Measurements from ENCODE around the gene GPR141.

The GPR141 gene

DNA sequence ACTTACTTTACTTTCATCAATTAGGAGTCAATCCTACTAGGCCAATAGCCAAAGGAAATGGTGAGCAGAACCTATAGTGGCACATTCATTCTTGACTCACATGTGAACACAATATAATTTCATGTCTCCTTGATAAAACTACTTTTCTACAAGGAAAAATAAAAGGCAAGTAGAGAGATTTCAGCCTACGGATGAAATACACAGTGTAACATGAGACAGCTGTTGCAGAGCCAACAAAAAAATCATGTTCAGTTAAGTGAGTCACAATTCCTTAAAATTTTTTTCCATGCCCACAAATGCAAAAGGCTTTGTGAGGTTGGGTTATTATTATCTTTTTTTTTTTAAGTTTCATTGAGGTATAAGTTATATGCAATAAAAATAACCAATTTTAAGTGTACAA is 54.8 kb downstream of the GPR141 start:
- TF ChIP-seq, protein P1, sequence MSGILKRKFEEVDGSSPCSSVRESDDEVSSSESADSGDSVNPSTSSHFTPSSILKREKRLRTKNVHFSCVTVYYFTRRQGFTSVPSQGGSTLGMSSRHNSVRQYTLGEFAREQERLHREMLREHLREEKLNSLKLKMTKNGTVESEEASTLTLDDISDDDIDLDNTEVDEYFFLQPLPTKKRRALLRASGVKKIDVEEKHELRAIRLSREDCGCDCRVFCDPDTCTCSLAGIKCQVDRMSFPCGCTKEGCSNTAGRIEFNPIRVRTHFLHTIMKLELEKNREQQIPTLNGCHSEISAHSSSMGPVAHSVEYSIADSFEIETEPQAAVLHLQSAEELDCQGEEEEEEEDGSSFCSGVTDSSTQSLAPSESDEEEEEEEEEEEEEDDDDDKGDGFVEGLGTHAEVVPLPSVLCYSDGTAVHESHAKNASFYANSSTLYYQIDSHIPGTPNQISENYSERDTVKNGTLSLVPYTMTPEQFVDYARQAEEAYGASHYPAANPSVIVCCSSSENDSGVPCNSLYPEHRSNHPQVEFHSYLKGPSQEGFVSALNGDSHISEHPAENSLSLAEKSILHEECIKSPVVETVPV (CRISPR knock-in tag; IDR thresholded peaks at IDR 0.05): no peak
- TF ChIP-seq, protein P2, sequence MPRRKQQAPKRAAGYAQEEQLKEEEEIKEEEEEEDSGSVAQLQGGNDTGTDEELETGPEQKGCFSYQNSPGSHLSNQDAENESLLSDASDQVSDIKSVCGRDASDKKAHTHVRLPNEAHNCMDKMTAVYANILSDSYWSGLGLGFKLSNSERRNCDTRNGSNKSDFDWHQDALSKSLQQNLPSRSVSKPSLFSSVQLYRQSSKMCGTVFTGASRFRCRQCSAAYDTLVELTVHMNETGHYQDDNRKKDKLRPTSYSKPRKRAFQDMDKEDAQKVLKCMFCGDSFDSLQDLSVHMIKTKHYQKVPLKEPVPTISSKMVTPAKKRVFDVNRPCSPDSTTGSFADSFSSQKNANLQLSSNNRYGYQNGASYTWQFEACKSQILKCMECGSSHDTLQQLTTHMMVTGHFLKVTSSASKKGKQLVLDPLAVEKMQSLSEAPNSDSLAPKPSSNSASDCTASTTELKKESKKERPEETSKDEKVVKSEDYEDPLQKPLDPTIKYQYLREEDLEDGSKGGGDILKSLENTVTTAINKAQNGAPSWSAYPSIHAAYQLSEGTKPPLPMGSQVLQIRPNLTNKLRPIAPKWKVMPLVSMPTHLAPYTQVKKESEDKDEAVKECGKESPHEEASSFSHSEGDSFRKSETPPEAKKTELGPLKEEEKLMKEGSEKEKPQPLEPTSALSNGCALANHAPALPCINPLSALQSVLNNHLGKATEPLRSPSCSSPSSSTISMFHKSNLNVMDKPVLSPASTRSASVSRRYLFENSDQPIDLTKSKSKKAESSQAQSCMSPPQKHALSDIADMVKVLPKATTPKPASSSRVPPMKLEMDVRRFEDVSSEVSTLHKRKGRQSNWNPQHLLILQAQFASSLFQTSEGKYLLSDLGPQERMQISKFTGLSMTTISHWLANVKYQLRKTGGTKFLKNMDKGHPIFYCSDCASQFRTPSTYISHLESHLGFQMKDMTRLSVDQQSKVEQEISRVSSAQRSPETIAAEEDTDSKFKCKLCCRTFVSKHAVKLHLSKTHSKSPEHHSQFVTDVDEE (CRISPR knock-in tag; IDR thresholded peaks at IDR 0.05): no peak
- TF ChIP-seq ZC3H10 (CRISPR knock-in tag; IDR thresholded peaks at IDR 0.05): no peak
- TF ChIP-seq GLIS3 (CRISPR knock-in tag; IDR thresholded peaks at IDR 0.05): no peak
- TF ChIP-seq, protein P3, sequence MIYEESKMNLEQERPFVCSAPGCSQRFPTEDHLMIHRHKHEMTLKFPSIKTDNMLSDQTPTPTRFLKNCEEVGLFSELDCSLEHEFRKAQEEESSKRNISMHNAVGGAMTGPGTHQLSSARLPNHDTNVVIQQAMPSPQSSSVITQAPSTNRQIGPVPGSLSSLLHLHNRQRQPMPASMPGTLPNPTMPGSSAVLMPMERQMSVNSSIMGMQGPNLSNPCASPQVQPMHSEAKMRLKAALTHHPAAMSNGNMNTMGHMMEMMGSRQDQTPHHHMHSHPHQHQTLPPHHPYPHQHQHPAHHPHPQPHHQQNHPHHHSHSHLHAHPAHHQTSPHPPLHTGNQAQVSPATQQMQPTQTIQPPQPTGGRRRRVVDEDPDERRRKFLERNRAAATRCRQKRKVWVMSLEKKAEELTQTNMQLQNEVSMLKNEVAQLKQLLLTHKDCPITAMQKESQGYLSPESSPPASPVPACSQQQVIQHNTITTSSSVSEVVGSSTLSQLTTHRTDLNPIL (CRISPR knock-in tag; IDR thresholded peaks at IDR 0.05; ENCODE audit: low read depth): no peak
- TF ChIP-seq, protein P4, sequence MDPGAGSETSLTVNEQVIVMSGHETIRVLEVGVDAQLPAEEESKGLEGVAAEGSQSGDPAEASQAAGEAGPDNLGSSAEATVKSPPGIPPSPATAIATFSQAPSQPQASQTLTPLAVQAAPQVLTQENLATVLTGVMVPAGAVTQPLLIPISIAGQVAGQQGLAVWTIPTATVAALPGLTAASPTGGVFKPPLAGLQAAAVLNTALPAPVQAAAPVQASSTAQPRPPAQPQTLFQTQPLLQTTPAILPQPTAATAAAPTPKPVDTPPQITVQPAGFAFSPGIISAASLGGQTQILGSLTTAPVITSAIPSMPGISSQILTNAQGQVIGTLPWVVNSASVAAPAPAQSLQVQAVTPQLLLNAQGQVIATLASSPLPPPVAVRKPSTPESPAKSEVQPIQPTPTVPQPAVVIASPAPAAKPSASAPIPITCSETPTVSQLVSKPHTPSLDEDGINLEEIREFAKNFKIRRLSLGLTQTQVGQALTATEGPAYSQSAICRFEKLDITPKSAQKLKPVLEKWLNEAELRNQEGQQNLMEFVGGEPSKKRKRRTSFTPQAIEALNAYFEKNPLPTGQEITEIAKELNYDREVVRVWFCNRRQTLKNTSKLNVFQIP (CRISPR knock-in tag; IDR thresholded peaks at IDR 0.05; ENCODE audit: borderline replicate concordance, low read depth): no peak
- TF ChIP-seq, protein P5, sequence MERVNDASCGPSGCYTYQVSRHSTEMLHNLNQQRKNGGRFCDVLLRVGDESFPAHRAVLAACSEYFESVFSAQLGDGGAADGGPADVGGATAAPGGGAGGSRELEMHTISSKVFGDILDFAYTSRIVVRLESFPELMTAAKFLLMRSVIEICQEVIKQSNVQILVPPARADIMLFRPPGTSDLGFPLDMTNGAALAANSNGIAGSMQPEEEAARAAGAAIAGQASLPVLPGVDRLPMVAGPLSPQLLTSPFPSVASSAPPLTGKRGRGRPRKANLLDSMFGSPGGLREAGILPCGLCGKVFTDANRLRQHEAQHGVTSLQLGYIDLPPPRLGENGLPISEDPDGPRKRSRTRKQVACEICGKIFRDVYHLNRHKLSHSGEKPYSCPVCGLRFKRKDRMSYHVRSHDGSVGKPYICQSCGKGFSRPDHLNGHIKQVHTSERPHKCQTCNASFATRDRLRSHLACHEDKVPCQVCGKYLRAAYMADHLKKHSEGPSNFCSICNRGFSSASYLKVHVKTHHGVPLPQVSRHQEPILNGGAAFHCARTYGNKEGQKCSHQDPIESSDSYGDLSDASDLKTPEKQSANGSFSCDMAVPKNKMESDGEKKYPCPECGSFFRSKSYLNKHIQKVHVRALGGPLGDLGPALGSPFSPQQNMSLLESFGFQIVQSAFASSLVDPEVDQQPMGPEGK (CRISPR knock-in tag; IDR thresholded peaks at IDR 0.05; ENCODE audit: borderline replicate concordance): no peak
- TF ChIP-seq ZNF565 (CRISPR knock-in tag; conservative IDR thresholded peaks at IDR 0.05; ENCODE audit: low read depth): no peak
- TF ChIP-seq RARB (CRISPR knock-in tag; IDR thresholded peaks at IDR 0.05): no peak
- no peak for TF ChIP-seq OSR1 (CRISPR knock-in tag; IDR thresholded peaks at IDR 0.05)
- no peak for TF ChIP-seq SNAI2 (CRISPR knock-in tag; IDR thresholded peaks at IDR 0.05)
- TF ChIP-seq ZFP30 (CRISPR knock-in tag; IDR thresholded peaks at IDR 0.05): no peak
- TF ChIP-seq ZNF70 (CRISPR knock-in tag; IDR thresholded peaks at IDR 0.05): no peak

DNA sequence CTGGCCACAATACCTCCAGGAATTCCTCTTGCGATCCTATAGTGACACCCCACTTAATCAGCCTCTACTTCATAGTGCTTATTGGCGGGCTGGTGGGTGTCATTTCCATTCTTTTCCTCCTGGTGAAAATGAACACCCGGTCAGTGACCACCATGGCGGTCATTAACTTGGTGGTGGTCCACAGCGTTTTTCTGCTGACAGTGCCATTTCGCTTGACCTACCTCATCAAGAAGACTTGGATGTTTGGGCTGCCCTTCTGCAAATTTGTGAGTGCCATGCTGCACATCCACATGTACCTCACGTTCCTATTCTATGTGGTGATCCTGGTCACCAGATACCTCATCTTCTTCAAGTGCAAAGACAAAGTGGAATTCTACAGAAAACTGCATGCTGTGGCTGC is 56.8 kb downstream of the GPR141 start:
- ATAC-seq: no peak
- TF ChIP-seq ZNF565 (CRISPR knock-in tag; conservative IDR thresholded peaks at IDR 0.05; ENCODE audit: low read depth): no peak
- TF ChIP-seq ZNF70 (CRISPR knock-in tag; IDR thresholded peaks at IDR 0.05): no peak
- TF ChIP-seq, protein P5 (CRISPR knock-in tag; IDR thresholded peaks at IDR 0.05; ENCODE audit: borderline replicate concordance): no peak
- no peak for TF ChIP-seq CSDC2 (CRISPR knock-in tag; IDR thresholded peaks at IDR 0.05)
- no peak for TF ChIP-seq ZNF8 (CRISPR knock-in tag; IDR thresholded peaks at IDR 0.05)
- TF ChIP-seq ISL1 (CRISPR knock-in tag; IDR thresholded peaks at IDR 0.05): no peak
- TF ChIP-seq OSR1 (CRISPR knock-in tag; IDR thresholded peaks at IDR 0.05): no peak
- TF ChIP-seq ZFP3 (CRISPR knock-in tag; IDR thresholded peaks at IDR 0.05): no peak
- TF ChIP-seq, protein P4 (CRISPR knock-in tag; IDR thresholded peaks at IDR 0.05; ENCODE audit: borderline replicate concordance, low read depth): no peak
- TF ChIP-seq SNAI2 (CRISPR knock-in tag; IDR thresholded peaks at IDR 0.05): no peak
- no peak for TF ChIP-seq ZFP30 (CRISPR knock-in tag; IDR thresholded peaks at IDR 0.05)
- TF ChIP-seq TCF4 (CRISPR knock-in tag; IDR thresholded peaks at IDR 0.05; ENCODE audit: borderline replicate concordance): no peak
- TF ChIP-seq RARB (CRISPR knock-in tag; IDR thresholded peaks at IDR 0.05): no peak
- TF ChIP-seq, protein P1 (CRISPR knock-in tag; IDR thresholded peaks at IDR 0.05): no peak
- no peak for TF ChIP-seq PPARA (CRISPR knock-in tag; IDR thresholded peaks at IDR 0.05; ENCODE audit: borderline replicate concordance)
- TF ChIP-seq, protein P3 (CRISPR knock-in tag; IDR thresholded peaks at IDR 0.05; ENCODE audit: low read depth): no peak

More for the DNA sequence above, 54.8 kb downstream of the GPR141 start:
- no peak for ATAC-seq
